Body of pancreas (tissue), 4 donors: Measurements from ENCODE around the gene USP40.

ENCODE experiments used
- POLR2A ChIP-seq, 3 donors: fragments of 450-650 bp; IDR thresholded peaks; one replicate each; pipeline ENCODE4 v1.6.1; 2016; ENCODE audit warnings: antibody characterized with exemption in 3 of 3, mild to moderate bottlenecking in 2 of 3
- TF ChIP-seq, protein P1 (sequence below), 7 experiments: fragments of 450-650 bp in 4 of 7; fragments of 200-600 bp in 3 of 7; sonication (generic) in 3 of 7; IDR thresholded peaks; one replicate each; pipeline ENCODE4 v1.5.1; 2016 to 2019; ENCODE audit warnings: antibody characterized with exemption in 7 of 7

DNA sequence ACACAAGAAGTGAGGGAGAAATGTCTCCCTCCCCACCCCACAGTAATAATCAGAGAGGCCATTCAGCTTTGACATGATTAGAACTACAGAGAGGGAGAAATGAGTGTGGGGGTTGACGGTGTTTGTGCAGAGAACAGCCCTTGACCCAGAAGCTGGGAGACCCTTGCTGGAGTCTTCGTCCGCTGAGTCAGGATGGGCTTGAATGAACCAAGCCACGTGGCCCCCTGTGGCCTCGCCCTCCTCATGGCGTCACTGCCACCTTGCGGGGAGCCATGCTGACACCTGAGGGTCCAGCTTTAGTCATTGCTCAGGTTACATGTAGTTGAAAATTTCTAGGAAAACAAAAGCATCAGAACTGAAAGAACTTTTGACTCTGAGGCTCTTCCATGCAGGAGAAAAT, 111.1 kb downstream of the USP40 start:
- TF ChIP-seq, protein P1, sequence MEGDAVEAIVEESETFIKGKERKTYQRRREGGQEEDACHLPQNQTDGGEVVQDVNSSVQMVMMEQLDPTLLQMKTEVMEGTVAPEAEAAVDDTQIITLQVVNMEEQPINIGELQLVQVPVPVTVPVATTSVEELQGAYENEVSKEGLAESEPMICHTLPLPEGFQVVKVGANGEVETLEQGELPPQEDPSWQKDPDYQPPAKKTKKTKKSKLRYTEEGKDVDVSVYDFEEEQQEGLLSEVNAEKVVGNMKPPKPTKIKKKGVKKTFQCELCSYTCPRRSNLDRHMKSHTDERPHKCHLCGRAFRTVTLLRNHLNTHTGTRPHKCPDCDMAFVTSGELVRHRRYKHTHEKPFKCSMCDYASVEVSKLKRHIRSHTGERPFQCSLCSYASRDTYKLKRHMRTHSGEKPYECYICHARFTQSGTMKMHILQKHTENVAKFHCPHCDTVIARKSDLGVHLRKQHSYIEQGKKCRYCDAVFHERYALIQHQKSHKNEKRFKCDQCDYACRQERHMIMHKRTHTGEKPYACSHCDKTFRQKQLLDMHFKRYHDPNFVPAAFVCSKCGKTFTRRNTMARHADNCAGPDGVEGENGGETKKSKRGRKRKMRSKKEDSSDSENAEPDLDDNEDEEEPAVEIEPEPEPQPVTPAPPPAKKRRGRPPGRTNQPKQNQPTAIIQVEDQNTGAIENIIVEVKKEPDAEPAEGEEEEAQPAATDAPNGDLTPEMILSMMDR (IDR thresholded peaks at IDR 0.05), result no peak
- TF ChIP-seq POLR2A (IDR thresholded peaks at IDR 0.05), result no peak
